Skeletal muscle satellite cell (primary cell): ENCODE measurements around the gene KCNG1.
A peak's percentile ranks its signal among the peaks of the same experiment; 100 is the strongest.
"Not testable (repeated sequence)": the region's sequence is repeated elsewhere in the genome, so short reads cannot be mapped to it uniquely, and the experiment has no call there.

Experiments
- H3K27me3 ChIP-seq: 2 replicates; pipeline ENCODE4 v1.7.0; 2013; ENCODE audit warnings: low read length; ENCODE audit not compliant: control insufficient read depth, insufficient read depth
- H3K36me3 ChIP-seq: 2 replicates; pipeline ENCODE4 v1.7.0; 2013; ENCODE audit warnings: mild to moderate bottlenecking, control low read depth, low read length; ENCODE audit not compliant: insufficient read depth
- H3K4me1 ChIP-seq: 2 replicates; pipeline ENCODE4 v1.7.0; 2013; ENCODE audit warnings: low read length; ENCODE audit not compliant: control insufficient read depth, insufficient read depth
- H3K4me2 ChIP-seq: 2 replicates; pipeline ENCODE4 v1.7.0; 2013; ENCODE audit warnings: mild to moderate bottlenecking, low read length
- H3K4me3 ChIP-seq: 2 replicates; pipeline ENCODE4 v1.7.0; 2013; ENCODE audit warnings: low read length
- H3K9ac ChIP-seq: 2 replicates; pipeline ENCODE4 v1.7.0; 2013; ENCODE audit warnings: mild to moderate bottlenecking, low read depth, low read length, moderate library complexity
- H3K9me3 ChIP-seq: replicated peaks from 2 replicates; pipeline ENCODE4 v1.7.0; 2013; ENCODE audit warnings: mild to moderate bottlenecking, control low read depth, low read length

Gene KCNG1

DNA sequence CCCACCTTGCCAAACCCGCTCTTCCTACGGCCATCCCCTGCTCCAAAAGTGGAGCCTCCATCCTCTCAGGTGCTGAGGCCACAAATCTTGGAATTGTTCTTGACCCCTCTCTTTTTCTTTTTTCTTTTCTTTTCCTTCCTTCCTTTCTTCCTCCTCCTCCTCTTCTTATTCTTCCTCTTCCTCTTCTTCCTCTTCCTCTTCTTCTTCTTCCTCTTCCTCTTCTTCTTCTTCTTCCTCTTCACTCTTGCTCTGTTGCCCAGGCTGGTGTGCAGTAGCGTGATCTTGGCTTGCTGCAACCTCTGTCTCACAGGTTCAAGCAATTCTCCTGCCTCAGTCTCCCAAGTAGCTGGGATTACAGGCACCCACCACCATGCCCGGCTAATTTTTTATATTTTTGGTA is 44.4 kb downstream of the KCNG1 start:
- H3K27me3 ChIP-seq, H3K4me3 ChIP-seq, H3K9ac ChIP-seq, H3K4me2 ChIP-seq, H3K9me3 ChIP-seq, H3K36me3 ChIP-seq: not testable (repeated sequence)
- peaks cover 32% of the 10 kb centered on the region for H3K4me1 ChIP-seq

DNA sequence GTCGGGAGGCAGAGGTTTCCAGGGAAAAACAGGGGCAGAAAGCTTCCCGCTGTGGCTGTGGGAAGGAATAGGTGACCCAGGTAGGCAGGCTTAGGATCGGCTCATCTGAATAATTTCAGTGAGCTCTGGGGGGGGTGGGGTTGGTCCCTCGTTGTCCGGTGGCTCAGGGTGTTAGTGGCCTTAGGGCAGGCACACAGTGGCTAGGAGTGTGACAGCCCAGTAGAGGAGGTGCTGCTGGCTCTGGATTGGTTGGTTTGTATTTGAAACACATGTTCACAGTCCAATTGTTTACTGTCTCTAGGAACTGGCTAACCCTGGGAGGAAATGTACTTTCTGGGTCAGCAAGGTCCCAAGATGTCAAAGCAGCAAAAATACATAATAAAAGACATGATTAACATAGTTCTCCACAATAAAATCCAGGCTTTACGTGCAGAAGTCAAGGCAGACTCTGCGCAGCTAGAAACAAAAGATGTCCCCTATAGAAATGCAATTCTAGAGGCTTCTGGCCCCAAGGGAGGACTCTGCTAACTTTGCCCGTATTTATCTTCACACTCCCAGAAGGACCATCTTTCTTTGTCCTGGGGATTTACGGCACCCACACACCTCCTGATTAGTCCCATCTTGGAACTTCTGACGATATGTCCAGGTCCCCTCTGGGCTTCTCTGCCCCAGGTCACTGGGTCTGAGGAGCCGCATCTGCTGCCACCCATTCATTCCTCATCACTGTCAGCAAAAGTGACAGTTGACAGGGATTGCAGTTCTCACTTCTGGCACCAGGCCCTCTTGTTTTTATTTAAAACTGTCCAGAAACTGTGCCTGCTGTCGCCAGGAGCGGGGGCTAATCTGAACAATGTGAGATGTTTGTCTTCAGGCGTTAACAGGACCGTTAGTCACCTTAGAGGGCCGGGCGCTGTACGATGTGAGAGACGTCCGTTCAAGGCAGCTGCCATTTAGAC is 45.6 kb downstream of the KCNG1 start:
- Histone ChIP-seq H3K4me3 (no peak overlapping the region), H3K4me2 (no peak overlapping the region), H3K27me3 (no peaks in the 10 kb centered on the region), H3K36me3 (no peaks in the 10 kb centered on the region), H3K9me3 (no peaks in the 10 kb centered on the region), H3K9ac (no peak overlapping the region), H3K4me1 (peaks cover 28% of the 10 kb centered on the region)

DNA sequence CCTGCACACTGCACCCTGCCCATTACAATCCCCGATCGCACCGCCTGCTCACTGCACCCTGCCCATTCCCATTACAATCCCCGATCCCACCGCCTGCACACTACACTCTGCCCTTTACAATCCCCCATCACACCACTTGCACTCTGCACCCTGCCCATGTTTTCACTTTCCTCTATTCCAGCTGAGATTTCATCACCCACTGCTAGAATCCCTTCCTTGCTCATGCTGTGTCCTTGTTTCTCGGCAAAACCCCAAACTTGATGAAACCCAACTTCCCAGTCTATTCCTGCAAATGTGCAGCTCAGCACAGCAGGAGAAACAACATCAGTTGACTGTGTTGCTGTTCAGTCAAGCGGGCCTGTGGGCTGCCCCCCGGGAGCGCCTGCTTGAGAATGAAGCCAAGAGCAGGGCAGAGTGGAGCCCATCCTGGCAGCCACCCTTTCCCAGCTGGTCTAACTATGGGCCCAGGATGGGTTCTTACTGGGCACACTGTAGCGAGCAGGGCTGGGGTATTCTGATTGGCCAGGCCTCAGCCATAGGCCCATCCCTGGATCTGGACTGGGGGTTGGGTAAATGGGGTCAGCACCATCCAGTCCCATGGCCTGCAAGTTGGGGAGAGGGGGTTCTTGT is 47.1 kb downstream of the KCNG1 start:
- peaks cover 13% of the 10 kb centered on the region for H3K4me1 ChIP-seq
- H3K9ac ChIP-seq, result no peak overlapping the region
- no peak overlapping the region for H3K4me2 ChIP-seq
- no peak overlapping the region for H3K4me3 ChIP-seq
- no peaks in the 10 kb centered on the region for H3K36me3 ChIP-seq
- H3K27me3 ChIP-seq, result peaks cover 6% of the 10 kb centered on the region
- no peaks in the 10 kb centered on the region for H3K9me3 ChIP-seq

DNA sequence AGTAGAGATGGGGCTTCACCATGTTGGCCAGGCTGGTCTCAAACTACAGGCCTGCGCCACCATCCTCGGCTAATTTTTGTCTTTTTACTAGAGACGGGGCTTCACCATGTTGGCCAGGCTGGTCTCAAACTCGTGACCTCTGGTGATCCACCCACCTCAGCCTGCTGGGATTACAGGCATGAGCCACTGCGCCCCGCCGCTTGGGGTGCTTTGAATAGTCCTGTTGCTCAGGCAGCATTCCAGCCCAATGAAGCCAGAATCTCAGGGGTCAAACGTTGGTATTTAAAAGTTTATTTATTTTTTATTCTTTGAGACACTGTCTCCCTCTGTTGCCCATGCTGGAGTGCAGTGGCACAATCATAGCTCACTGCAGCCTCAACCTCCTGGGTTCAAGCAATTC is 53.0 kb downstream of the KCNG1 start:
- H3K9ac ChIP-seq, result no peak overlapping the region
- H3K4me2 ChIP-seq, result no peak overlapping the region
- H3K4me3 ChIP-seq, result no peak overlapping the region
- H3K9me3 ChIP-seq, result no peaks in the 10 kb centered on the region
- H3K4me1 ChIP-seq, result no peaks in the 10 kb centered on the region
- no peaks in the 10 kb centered on the region for H3K36me3 ChIP-seq
- peaks cover 16% of the 10 kb centered on the region for H3K27me3 ChIP-seq

DNA sequence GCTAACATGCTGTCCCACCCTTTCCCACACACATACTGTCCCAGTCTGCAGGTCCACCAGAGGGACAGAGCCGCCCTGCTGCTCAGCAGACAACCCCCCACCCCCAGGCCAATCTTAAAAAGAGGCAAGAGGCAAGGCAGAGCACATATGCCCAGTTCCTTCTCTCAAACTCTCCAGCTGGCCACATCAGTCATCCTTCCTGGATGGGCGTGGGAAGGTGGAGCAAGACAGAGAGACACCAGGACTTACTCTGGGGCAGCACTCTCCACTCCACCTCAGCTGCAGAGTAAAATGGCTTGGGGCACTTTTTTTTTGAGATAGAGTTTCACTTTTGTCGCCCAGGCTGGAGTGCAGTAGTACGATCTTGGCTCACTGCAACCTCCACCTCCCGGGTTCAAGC is 53.5 kb downstream of the KCNG1 start:
- no peak overlapping the region for H3K4me3 ChIP-seq
- H3K9me3 ChIP-seq, result no peaks in the 10 kb centered on the region
- H3K27me3 ChIP-seq, result peaks cover 16% of the 10 kb centered on the region
- no peaks in the 10 kb centered on the region for H3K4me1 ChIP-seq
- H3K4me2 ChIP-seq, result no peak overlapping the region
- no peak overlapping the region for H3K9ac ChIP-seq
- no peaks in the 10 kb centered on the region for H3K36me3 ChIP-seq

DNA sequence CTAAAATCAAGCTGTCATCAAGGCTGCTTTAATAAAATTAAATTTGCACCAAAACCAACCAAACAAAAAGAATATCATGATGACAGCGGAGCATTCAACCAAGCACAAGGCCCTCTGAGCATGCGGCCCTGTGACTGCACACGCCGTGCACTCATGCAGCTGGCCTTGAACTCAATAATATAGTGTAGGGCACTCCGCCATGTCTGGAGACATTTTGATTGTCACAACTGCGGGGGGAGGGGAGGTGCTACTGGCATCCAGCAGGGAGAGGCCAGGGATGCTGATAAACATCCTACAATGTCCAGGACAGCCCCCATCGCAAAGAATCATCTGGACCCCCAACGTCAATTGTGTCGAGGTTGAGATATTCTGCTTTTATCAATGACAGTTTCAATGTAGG is 54.6 kb downstream of the KCNG1 start:
- Histone ChIP-seq H3K4me1 (no peaks in the 10 kb centered on the region), H3K4me2 (no peak overlapping the region), H3K36me3 (no peaks in the 10 kb centered on the region), H3K27me3 (peaks cover 16% of the 10 kb centered on the region), H3K4me3 (no peak overlapping the region), H3K9me3 (no peaks in the 10 kb centered on the region), H3K9ac (no peak overlapping the region)

DNA sequence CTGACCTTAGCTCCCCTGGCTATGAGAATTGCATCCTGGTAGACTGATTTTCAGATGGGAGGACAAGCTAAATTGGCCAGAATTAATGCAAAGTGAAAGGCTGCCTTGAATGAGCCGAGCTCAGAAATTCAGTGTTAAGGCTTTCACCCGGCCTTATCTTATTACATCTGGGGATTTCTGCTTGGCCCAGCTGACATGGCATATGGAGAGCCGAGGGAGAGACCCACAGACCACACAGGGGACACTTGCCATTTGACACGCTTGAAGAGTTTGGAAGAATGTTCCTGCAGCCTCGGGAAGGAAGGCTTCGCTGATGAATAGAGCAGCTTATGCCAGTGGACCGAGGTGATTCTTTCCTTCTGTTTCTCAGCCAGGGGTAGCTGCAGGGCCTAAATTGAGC is 55.3 kb downstream of the KCNG1 start:
- Histone ChIP-seq H3K4me1 (no peaks in the 10 kb centered on the region), H3K27me3 (peaks cover 16% of the 10 kb centered on the region), H3K9ac (no peak overlapping the region), H3K4me3 (no peak overlapping the region), H3K36me3 (no peaks in the 10 kb centered on the region), H3K4me2 (peak overlapping the region; percentile 44), H3K9me3 (no peaks in the 10 kb centered on the region)

DNA sequence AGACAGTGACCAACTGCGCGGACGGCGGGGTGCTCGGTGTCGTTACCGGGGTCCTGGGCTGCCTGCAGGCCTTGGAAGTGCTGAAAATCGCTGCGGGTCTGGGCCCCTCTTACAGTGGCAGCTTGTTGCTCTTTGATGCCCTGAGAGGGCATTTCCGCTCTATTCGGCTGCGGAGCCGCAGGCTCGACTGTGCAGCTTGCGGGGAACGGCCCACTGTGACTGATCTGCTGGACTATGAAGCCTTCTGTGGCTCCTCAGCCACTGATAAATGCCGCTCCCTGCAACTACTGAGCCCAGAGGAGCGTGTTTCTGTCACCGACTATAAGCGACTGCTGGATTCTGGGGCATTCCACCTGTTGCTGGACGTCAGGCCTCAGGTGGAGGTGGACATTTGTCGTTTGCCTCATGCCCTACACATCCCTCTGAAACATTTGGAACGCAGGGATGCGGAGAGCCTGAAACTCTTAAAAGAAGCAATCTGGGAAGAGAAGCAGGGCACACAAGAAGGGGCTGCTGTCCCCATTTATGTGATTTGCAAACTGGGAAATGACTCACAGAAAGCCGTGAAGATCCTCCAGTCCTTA is 63.3 kb downstream of the KCNG1 start:
- peak overlapping the region; percentile 100 for H3K4me2 ChIP-seq
- peak overlapping the region; percentile 99 for H3K9ac ChIP-seq
- H3K36me3 ChIP-seq, result peaks cover 14% of the 10 kb centered on the region
- H3K4me3 ChIP-seq, result peak overlapping the region; percentile 95
- H3K9me3 ChIP-seq, result no peaks in the 10 kb centered on the region
- H3K4me1 ChIP-seq, result peaks cover 25% of the 10 kb centered on the region
- H3K27me3 ChIP-seq, result no peaks in the 10 kb centered on the region

DNA sequence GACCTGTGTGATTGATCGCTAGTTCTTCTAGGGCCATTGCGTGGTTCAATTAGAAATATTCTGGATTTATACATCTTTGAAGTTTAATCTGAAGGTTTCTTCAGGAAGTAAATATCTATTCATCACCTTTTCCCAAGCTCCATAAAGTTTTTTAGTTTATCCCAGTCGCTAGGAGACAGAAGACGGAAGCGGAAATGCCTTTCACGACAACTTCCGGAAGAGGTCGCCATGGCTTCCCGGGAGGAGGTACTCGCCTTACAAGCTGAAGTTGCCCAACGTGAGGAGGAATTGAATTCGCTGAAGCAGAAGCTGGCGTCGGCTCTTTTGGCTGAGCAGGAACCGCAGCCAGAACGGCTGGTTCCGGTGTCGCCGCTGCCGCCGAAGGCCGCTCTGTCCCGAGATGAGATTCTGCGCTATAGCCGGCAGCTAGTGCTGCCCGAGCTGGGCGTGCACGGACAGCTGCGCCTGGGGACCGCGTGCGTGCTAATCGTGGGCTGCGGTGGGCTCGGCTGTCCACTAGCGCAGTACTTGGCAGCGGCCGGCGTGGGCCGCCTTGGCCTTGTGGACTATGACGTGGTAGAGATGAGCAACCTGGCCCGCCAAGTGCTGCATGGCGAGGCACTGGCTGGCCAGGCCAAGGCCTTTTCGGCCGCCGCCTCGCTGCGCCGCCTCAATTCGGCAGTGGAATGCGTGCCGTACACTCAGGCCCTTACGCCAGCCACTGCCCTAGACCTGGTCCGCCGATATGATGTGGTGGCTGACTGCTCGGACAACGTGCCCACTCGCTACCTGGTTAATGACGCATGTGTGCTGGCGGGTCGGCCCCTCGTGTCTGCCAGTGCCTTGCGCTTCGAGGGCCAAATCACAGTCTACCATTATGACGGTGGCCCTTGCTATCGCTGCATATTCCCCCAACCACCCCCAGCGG is 64.0 kb downstream of the KCNG1 start, which contains the start of gene MOCS3:
Gene MOCS3 (plus strand): TSS at position 204 of the 928 bp plus-strand sequence. CDS start 25 bp downstream, at position 229.
- H3K4me1 ChIP-seq, result peaks cover 25% of the 10 kb centered on the region
- peak within 1 kb of the TSS; percentile 100 for H3K4me2 ChIP-seq
- H3K9ac ChIP-seq, result peak within 1 kb of the TSS; percentile 99
- no peaks in the 10 kb centered on the region for H3K27me3 ChIP-seq
- no peaks in the 10 kb centered on the region for H3K9me3 ChIP-seq
- peaks cover 19% of the 10 kb centered on the region for H3K36me3 ChIP-seq
- H3K4me3 ChIP-seq, result peak within 1 kb of the TSS; percentile 95

DNA sequence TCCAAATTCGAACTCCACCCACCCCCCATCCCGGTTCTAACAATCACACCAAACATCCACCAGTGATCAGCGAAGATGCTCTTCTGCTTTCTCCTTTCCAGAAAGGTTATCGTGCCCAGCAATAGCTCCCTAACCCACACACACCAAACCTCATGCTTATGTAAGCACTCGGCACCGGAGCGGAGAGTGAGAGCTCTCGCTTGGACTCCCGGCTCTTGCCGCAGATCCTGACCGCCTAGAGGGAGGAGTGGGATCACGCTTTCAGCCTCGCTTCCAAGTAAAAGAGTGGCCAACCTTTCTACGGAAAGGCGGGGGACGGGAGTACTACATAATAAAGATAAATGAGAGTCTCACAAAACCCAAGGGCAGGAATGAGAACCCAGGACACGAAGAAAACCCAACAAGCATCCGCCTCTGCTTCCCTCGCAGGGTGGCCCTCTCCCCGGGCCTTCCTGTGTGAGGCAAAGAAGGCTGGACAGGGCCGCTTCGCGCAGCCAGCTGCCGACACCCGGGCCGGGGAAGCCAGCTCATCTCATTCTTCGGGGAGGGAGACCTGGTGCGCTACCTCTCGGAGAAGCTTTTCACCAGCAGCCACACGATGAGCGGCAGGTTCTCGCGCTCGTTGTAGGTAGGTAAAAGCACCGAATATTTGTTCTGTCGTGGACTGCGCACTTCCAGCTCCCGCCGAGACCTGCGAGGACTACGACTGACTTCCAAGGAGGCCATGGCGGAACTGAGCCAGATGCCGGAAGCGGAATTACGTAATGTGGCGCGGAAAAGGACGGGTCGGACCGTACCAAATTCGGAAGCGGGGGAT is 64.9 kb downstream of the KCNG1 start, which contains the start of gene DPM1:
Gene DPM1 (minus strand): TSS at position 735 of the 817 bp plus-strand sequence. CDS start 9 bp downstream, at position 726.
- H3K4me2 ChIP-seq, result peak within 1 kb of the TSS; percentile 100
- H3K4me1 ChIP-seq, result peaks cover 25% of the 10 kb centered on the region
- H3K4me3 ChIP-seq, result peak within 1 kb of the TSS; percentile 95
- H3K36me3 ChIP-seq, result peaks cover 28% of the 10 kb centered on the region
- peak within 1 kb of the TSS; percentile 99 for H3K9ac ChIP-seq
- no peaks in the 10 kb centered on the region for H3K27me3 ChIP-seq
- H3K9me3 ChIP-seq, result no peaks in the 10 kb centered on the region
